HG03342 (cell line): Measurements from ENCODE around the gene SEC22B.
A peak's percentile ranks its signal among the peaks of the same experiment; 100 is the strongest.
"Not testable (repeated sequence)": the region's sequence is repeated elsewhere in the genome, so short reads cannot be mapped to it uniquely, and the experiment has no call there.

ENCODE experiments used
- ATAC-seq: cut with Tn5 transposase; IDR thresholded peaks from one replicate; pipeline ENCODE4 v1.9.1; 2021; ENCODE audit warnings: mild to moderate bottlenecking, moderate library complexity; ENCODE audit not compliant: unreplicated experiment

SEC22B gene

GRCh38 chr1:120120525-120120924 lies 55.8 kb downstream of the SEC22B start:
- ATAC-seq, result not testable (repeated sequence)

DNA sequence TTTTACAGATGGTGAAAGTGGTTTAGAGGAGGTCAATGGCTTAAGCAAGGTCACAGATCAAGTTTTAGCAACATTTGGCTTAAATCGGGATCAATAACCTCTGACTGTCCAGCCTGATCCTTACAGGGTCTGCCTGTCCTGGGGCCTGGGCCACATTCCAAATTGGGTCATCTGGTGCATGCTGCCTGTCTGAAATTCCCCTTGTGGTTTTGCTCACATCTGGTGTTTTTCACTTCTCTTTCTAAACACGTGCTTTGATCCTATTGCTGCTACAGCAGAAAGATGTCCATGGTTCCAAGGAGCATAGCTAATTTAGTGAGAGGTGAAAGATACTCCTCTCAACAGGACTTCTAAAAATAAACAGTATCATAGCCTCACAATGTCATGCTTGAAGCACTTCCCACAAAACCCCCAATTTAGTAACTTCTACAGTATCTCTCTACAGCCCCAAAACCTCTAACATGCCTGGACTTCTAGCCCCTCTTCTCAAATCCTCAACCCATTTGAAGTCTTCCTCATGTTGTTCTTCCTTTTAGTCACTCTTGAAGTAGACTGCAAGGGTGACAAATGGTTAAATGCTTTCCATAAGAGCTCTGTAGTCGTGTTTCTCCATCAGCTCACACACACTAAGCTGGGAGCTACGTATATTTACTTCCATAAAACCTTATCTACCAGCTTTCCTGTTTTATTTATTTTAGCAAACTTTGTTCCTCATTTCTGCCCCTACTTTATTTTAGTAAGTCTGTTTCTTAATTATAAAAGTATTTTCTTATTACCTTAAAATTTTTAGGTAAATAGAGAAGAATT lies 58.7 kb downstream of the SEC22B start:
- ATAC-seq, result peak; percentile 61

DNA sequence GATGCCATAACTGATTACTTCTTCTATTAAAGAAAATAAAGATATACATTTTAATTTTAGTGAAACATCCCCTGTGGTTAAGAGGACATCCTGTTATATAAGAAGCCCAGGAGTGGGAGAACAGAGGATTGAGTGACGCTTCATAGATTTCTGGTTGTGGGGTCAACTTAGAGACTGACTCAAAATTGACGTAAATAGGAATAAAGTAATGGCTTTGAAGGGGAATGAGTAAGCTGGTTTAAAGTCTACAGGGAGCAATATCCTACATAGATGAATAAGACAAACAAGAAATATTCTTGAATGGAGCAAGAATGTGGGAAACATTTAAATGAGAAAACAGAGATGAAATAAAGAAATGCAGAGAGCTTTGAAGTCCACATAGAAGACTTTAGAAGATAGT lies 60.2 kb downstream of the SEC22B start:
- ATAC-seq, result not testable (repeated sequence)

DNA sequence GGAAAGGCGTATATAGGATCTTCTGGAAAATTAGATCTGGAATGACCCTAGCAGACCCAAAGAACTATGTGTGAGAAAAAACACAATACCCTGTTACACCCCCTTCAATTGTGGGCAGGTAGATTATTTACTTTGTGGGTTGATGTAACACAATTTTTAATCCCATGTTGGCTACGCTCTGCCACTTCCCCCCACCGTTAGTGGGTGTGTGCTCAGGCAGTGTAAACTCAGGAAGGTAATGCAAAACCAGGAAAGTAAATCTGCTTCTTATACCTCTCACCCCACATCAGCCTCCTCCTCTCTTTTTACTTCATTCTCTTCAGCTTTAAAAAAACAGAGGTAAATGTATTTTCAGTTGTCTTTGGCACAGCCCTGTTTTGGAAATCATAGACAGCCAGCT lies 63.2 kb downstream of the SEC22B start:
- ATAC-seq, result not testable (repeated sequence)

DNA sequence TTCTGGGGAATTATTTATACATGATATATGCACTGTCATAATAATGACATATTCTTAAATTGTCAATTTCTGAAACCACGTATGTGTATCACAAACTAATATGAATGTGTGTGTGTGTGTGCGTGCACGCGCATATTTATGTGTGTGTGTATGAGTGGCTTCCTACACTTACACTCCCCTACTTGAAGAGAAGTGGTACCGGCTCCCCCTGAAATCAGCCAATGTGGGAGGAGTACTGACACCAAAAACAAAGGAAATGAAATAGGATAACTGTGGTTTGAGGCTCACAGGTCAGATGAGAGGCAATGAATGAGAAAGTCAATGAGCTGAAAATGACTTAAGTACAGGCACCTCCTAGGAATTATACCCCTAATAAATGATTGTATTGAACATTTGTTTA lies 64.1 kb downstream of the SEC22B start:
- not testable (repeated sequence) for ATAC-seq

DNA sequence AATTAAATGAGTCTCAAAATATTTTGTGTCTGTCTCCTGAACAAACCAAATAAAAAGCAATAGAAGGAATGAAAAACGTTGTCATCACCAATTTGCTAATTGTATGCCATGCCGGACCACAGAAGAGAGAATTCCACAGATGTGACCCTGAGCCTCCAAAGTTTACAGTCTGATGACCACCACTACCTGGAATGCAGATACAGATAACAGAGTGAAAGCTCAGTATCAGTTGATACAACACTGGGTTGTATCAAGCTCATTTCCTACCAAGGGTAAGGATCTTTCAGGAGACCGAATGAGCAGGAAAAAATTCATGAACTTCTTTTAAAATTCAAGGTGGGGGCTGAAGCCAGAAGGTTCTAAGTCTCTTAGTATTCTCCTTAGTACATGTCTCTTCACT lies 64.5 kb downstream of the SEC22B start:
- ATAC-seq, result not testable (repeated sequence)

GRCh38 chr1:120111008-120111407 lies 65.3 kb downstream of the SEC22B start:
- not testable (repeated sequence) for ATAC-seq

DNA sequence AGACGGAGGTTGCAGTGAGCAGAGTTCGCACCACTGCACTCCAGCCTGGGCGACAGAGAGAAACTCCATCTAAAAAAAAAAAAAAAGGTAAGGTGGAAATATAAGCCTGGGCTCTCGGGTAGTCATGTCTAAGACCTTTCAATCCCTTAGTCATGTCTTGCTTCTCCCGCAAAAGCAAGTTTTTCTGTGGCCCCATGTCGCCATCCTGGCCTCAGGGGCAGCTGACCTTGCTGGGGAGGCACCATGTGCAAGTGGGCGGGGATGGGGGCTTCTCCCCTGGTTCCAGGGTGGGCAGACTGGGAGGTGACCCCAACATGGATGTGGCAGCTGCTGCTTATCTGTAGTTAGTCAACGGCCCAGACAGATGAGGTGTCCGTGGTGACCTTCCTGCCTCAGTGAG lies 66.7 kb downstream of the SEC22B start:
- not testable (repeated sequence) for ATAC-seq

GRCh38 chr1:120109180-120109579 lies 67.1 kb downstream of the SEC22B start:
- not testable (repeated sequence) for ATAC-seq

- not testable (repeated sequence) for ATAC-seq
Observed at GRCh38 chr1:120105288-120105687, 71.0 kb downstream of the SEC22B start.

- ATAC-seq, result not testable (repeated sequence)
Observed at GRCh38 chr1:120103768-120104167, 72.6 kb downstream of the SEC22B start.

- not testable (repeated sequence) for ATAC-seq
Observed at GRCh38 chr1:120101593-120101992, 74.7 kb downstream of the SEC22B start.
